Measurements from ENCODE around the gene TRIM25. TPM values are rescaled to one million over a fixed set of nuclear protein-coding genes. Genes with fewer than 3 reads are reported as not detected.

Gene TRIM25
- total RNA-seq, 1 experiment from 2014 or later: 107 TPM

DNA sequence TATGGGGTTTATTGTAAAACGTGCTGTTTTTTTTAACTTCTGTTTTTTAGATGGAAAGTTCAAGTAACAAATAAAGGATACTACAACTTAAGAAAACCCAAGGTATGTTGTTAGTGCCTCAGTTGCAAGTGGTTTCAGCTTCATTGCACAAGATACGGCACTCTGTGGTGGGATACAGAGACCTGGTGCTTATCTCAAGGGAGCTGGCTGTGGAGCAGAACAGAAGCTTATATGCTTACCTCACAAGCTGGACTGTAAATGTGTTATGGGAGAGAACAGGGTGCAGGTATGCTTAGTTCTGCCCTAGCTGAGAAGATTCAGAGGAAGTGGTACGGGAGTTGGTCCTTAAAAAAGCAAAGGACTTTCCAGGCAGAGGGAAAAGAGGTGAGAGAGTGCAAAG lies 64.7 kb downstream of the TRIM25 start:
- TF ChIP-seq, protein P1, sequence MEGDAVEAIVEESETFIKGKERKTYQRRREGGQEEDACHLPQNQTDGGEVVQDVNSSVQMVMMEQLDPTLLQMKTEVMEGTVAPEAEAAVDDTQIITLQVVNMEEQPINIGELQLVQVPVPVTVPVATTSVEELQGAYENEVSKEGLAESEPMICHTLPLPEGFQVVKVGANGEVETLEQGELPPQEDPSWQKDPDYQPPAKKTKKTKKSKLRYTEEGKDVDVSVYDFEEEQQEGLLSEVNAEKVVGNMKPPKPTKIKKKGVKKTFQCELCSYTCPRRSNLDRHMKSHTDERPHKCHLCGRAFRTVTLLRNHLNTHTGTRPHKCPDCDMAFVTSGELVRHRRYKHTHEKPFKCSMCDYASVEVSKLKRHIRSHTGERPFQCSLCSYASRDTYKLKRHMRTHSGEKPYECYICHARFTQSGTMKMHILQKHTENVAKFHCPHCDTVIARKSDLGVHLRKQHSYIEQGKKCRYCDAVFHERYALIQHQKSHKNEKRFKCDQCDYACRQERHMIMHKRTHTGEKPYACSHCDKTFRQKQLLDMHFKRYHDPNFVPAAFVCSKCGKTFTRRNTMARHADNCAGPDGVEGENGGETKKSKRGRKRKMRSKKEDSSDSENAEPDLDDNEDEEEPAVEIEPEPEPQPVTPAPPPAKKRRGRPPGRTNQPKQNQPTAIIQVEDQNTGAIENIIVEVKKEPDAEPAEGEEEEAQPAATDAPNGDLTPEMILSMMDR (IDR thresholded peaks at IDR 0.05; ENCODE audit: unreplicated experiment): no peak
- H3K27ac Mint-ChIP-seq (ENCODE audit: unreplicated experiment): no peak overlapping the region
- no peak overlapping the region for H3K4me3 Mint-ChIP-seq (ENCODE audit: low read depth, unreplicated experiment)
- DNase-seq: no peak
- intact Hi-C loops (cut with micrococcal nuclease; ENCODE audit: unreplicated experiment): no loop called here
- no peaks in the 10 kb centered on the region for H3K9me3 Mint-ChIP-seq (ENCODE audit: low read depth, unreplicated experiment)
- no peaks in the 10 kb centered on the region for H3K27me3 Mint-ChIP-seq (ENCODE audit: unreplicated experiment)
- no peaks in the 10 kb centered on the region for H3K36me3 Mint-ChIP-seq (ENCODE audit: insufficient read depth, unreplicated experiment)
- CTCF ChIA-PET: no interaction called here
- no TSS peak for BruUV-seq (replicated peaks)
- no peaks in the 10 kb centered on the region for H3K4me1 Mint-ChIP-seq (ENCODE audit: low read depth, unreplicated experiment)

DNA sequence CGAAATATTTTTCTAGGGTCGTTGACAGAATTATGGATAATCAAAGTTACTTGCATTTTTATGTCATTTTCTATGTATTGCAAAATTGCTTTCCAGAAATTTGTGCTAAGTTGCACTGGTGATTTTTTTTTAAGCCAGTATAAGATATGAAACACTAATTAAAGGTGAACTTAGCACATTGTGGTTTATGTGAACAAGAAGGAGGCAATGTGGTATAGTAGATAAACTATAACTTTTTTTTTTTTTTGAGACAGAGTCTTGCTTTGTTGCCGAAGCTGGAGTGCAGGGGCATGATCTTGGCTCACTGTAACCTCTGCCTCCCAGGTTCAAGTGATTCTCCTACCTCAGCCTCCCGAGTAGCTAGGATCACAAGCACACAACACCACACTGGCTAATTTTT lies 66.7 kb downstream of the TRIM25 start:
- TF ChIP-seq, protein P1 (IDR thresholded peaks at IDR 0.05; ENCODE audit: unreplicated experiment): no peak
- Mint-ChIP-seq H3K36me3 (ENCODE audit: insufficient read depth, unreplicated experiment) (no peaks in the 10 kb centered on the region), H3K9me3 (ENCODE audit: low read depth, unreplicated experiment) (no peaks in the 10 kb centered on the region), H3K4me1 (ENCODE audit: low read depth, unreplicated experiment) (no peaks in the 10 kb centered on the region), H3K4me3 (ENCODE audit: low read depth, unreplicated experiment) (no peak overlapping the region), H3K27ac (ENCODE audit: unreplicated experiment) (no peak overlapping the region), H3K27me3 (ENCODE audit: unreplicated experiment) (no peaks in the 10 kb centered on the region)
- intact Hi-C loops (cut with micrococcal nuclease; ENCODE audit: unreplicated experiment): no loop called here
- DNase-seq: no peak
- BruUV-seq (replicated peaks): no TSS peak
- CTCF ChIA-PET: no interaction called here

DNA sequence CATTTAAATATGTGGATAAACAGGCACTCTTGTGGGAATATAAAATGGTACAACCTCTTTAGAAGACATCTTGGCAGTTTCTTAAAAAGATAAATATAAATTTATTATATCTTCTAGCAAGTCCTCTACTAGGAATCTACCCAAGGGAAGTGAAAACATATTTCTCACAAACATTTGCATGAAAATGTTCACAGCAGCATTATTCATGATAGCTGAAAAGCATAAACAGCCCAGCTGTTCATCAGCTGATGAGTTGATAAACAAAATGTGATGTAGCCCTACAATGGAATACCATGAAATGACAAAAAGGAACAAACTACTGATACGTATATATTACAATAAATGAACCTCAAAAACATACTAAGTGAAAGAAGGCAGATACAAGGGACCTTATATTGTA lies 67.9 kb downstream of the TRIM25 start:
- CTCF ChIA-PET: no interaction called here
- intact Hi-C loops (cut with micrococcal nuclease; ENCODE audit: unreplicated experiment): no loop called here
- H3K4me1 Mint-ChIP-seq (ENCODE audit: low read depth, unreplicated experiment): no peaks in the 10 kb centered on the region
- no peaks in the 10 kb centered on the region for H3K9me3 Mint-ChIP-seq (ENCODE audit: low read depth, unreplicated experiment)
- no peak overlapping the region for H3K27ac Mint-ChIP-seq (ENCODE audit: unreplicated experiment)
- H3K36me3 Mint-ChIP-seq (ENCODE audit: insufficient read depth, unreplicated experiment): no peaks in the 10 kb centered on the region
- DNase-seq: no peak
- H3K27me3 Mint-ChIP-seq (ENCODE audit: unreplicated experiment): no peaks in the 10 kb centered on the region
- no peak overlapping the region for H3K4me3 Mint-ChIP-seq (ENCODE audit: low read depth, unreplicated experiment)
- TF ChIP-seq, protein P1 (IDR thresholded peaks at IDR 0.05; ENCODE audit: unreplicated experiment): no peak
- no TSS peak for BruUV-seq (replicated peaks)

DNA sequence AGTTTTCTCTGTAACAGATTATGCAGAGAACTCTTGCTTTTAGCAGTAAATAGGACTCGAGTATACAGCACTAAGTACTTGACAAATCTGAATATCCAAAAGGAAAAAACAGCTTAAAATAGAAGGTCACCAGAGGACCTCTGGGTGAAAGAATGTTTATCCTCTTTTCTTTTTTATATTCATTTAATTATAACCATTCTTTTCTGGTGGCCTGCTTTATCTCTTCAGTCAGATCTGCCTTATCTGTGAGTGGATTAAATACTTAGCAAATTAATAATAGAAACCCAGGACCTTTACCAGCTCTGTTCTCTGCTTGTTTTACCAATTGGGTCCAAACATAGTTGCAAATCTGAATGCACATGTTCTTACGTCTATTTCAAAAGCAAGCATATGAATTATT lies 71.3 kb downstream of the TRIM25 start:
- CTCF ChIA-PET: no interaction called here
- no peaks in the 10 kb centered on the region for H3K27me3 Mint-ChIP-seq (ENCODE audit: unreplicated experiment)
- no peaks in the 10 kb centered on the region for H3K36me3 Mint-ChIP-seq (ENCODE audit: insufficient read depth, unreplicated experiment)
- no peak overlapping the region for H3K27ac Mint-ChIP-seq (ENCODE audit: unreplicated experiment)
- H3K4me3 Mint-ChIP-seq (ENCODE audit: low read depth, unreplicated experiment): no peak overlapping the region
- intact Hi-C loops (cut with micrococcal nuclease; ENCODE audit: unreplicated experiment): no loop called here
- no TSS peak for BruUV-seq (replicated peaks)
- no peak for DNase-seq
- no peaks in the 10 kb centered on the region for H3K9me3 Mint-ChIP-seq (ENCODE audit: low read depth, unreplicated experiment)
- TF ChIP-seq, protein P1 (IDR thresholded peaks at IDR 0.05; ENCODE audit: unreplicated experiment): no peak
- H3K4me1 Mint-ChIP-seq (ENCODE audit: low read depth, unreplicated experiment): peaks cover 2% of the 10 kb centered on the region

DNA sequence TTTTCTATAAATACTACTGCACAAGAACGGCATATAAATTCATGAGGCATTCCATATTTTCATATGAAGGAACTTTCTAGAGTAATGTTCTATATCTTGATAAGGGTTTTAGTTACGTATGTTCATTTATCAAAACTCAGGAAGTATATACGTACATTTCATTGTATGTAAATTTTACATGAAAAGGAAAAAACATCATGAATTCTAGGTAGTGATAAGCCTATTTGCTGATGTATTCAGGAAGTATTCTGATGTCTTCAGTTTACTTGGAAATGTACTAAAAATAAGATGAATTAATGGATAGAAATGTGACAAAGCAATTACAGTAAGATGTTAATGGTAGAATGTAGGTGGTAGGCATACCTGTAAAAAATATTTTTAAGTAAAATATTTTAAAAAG lies 75.2 kb downstream of the TRIM25 start:
- DNase-seq: no peak
- no peaks in the 10 kb centered on the region for H3K9me3 Mint-ChIP-seq (ENCODE audit: low read depth, unreplicated experiment)
- TF ChIP-seq, protein P1 (IDR thresholded peaks at IDR 0.05; ENCODE audit: unreplicated experiment): no peak
- no peak overlapping the region for H3K4me3 Mint-ChIP-seq (ENCODE audit: low read depth, unreplicated experiment)
- H3K36me3 Mint-ChIP-seq (ENCODE audit: insufficient read depth, unreplicated experiment): peaks cover 21% of the 10 kb centered on the region
- intact Hi-C loops (cut with micrococcal nuclease; ENCODE audit: unreplicated experiment): no loop called here
- no TSS peak for BruUV-seq (replicated peaks)
- H3K27ac Mint-ChIP-seq (ENCODE audit: unreplicated experiment): no peak overlapping the region
- CTCF ChIA-PET: no interaction called here
- H3K27me3 Mint-ChIP-seq (ENCODE audit: unreplicated experiment): no peaks in the 10 kb centered on the region
- peaks cover 16% of the 10 kb centered on the region for H3K4me1 Mint-ChIP-seq (ENCODE audit: low read depth, unreplicated experiment)
